ENCODE results near the gene RPS6KA1. TPM values are rescaled to one million over a fixed set of nuclear protein-coding genes. Genes with fewer than 3 reads are reported as not detected.

Gene RPS6KA1
- total and polyA plus RNA-seq, 9 of the 15 experiments (the other 6 are each of a cell fraction or from before 2014, with no cell fraction given), result 2.4 to 61.0 (median 35.5) TPM

DNA sequence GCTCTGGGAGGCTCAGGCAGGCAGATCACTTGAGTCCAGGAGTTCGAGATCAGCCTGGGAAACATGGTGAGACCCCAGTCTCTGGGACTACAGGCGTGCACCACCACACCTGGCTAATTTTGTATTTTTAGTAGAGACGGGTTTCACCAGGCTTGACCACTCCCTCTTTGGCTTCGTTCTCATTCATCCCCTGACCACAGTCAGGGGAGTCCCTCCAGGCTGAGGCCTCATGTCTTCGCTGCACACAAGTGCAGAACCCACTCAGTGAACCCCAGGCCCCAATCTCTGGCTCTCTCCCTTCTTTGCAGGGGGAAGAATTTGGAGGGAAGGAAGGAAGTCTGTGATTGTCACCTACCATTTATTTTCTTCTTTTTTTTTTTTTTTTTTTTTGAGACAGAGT lies 9.2 kb upstream of the RPS6KA1 start (continued):
- no peak for TF ChIP-seq VEZF1 (CRISPR knock-in tag; IDR thresholded peaks at IDR 0.05)
- no peak for TF ChIP-seq SRSF7 (optimal IDR thresholded peaks at IDR 0.05; ENCODE audit: low read depth, low read length)
- TF ChIP-seq HMGN3 (IDR thresholded peaks at IDR 0.05; ENCODE audit: borderline replicate concordance, extremely low read depth, insufficient read length, low read depth, low read length), result no peak
- TF ChIP-seq, protein P1, sequence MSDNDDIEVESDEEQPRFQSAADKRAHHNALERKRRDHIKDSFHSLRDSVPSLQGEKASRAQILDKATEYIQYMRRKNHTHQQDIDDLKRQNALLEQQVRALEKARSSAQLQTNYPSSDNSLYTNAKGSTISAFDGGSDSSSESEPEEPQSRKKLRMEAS (CRISPR knock-in tag; IDR thresholded peaks at IDR 0.05), result no peak

- WGBS (ENCODE audit: insufficient coverage, low coverage, missing lambda C conversion rate), result 42% methylated on average over 14 of the region's 14 CpGs
- no peaks in the 10 kb centered on the region for H3K9me3 ChIP-seq (replicated peaks; ENCODE audit: control insufficient read depth, insufficient read depth, low read depth, low read length)
- H3K79me2 ChIP-seq (ENCODE audit: control insufficient read depth, insufficient read depth, low read length), result no peaks in the 10 kb centered on the region
- H2AFZ ChIP-seq (ENCODE audit: low read depth, low read length), result no peak overlapping the region
- no TSS peak for BruUV-seq (replicated peaks)
- H3K36me3 ChIP-seq (ENCODE audit: control insufficient read depth, insufficient read depth, low read length), result no peaks in the 10 kb centered on the region
- H3K9me1 ChIP-seq (ENCODE audit: control insufficient read depth, insufficient read depth, low read length), result no peaks in the 10 kb centered on the region
- H4K20me1 ChIP-seq (replicated peaks; ENCODE audit: control insufficient read depth, insufficient read depth, low read length), result no peaks in the 10 kb centered on the region
- ChIA-PET POLR2A (interaction anchor here (0.6 kb wide), 1 partner anchor 22 kb away, joined by 3 read pairs; no protein-coding TSS in a partner anchor), CTCF (ENCODE audit: low intra/inter-chr PET ratio) (no interaction called here)
- peaks cover 4 to 5% of the 10 kb centered on the region in 2 experiments; a peak in 3 of 5 replicates for H3K4me1 ChIP-seq (replicated peaks in 1 of 2; ENCODE audit: control insufficient read depth in 2 of 2, insufficient read depth in 2 of 2, low read length in 2 of 2)
- in situ Hi-C loops (cut with MboI), result no loop called here
- no peak for FAIRE-seq
- ATAC-seq, result no peak
- H3K27me3 ChIP-seq (ENCODE audit: control insufficient read depth in 2 of 2, insufficient read depth in 2 of 2, low read length in 2 of 2), result peaks cover 4 to 11% of the 10 kb centered on the region in 2 experiments; a peak in 2 of 5 replicates
- peak overlapping the region in 1 of 2 experiments; percentile 61; a peak in 1 of 4 replicates for H3K9ac ChIP-seq (ENCODE audit: insufficient read depth in 1 of 2, low read depth in 2 of 2, low read length in 2 of 2)
- intact Hi-C loops (cut with micrococcal nuclease), result no loop called here
- no peak overlapping the region for H3K27ac ChIP-seq (ENCODE audit: extremely low read depth, low read depth, low read length)
- no peak overlapping the region for H3K4me3 ChIP-seq
- H3K4me2 ChIP-seq (ENCODE audit: insufficient read depth, low read length), result no peak overlapping the region
- DNase-seq (ENCODE audit: extremely low read depth in 1 of 4, low spot score in 3 of 4), result no peak
- TF ChIP-seq, protein P2, sequence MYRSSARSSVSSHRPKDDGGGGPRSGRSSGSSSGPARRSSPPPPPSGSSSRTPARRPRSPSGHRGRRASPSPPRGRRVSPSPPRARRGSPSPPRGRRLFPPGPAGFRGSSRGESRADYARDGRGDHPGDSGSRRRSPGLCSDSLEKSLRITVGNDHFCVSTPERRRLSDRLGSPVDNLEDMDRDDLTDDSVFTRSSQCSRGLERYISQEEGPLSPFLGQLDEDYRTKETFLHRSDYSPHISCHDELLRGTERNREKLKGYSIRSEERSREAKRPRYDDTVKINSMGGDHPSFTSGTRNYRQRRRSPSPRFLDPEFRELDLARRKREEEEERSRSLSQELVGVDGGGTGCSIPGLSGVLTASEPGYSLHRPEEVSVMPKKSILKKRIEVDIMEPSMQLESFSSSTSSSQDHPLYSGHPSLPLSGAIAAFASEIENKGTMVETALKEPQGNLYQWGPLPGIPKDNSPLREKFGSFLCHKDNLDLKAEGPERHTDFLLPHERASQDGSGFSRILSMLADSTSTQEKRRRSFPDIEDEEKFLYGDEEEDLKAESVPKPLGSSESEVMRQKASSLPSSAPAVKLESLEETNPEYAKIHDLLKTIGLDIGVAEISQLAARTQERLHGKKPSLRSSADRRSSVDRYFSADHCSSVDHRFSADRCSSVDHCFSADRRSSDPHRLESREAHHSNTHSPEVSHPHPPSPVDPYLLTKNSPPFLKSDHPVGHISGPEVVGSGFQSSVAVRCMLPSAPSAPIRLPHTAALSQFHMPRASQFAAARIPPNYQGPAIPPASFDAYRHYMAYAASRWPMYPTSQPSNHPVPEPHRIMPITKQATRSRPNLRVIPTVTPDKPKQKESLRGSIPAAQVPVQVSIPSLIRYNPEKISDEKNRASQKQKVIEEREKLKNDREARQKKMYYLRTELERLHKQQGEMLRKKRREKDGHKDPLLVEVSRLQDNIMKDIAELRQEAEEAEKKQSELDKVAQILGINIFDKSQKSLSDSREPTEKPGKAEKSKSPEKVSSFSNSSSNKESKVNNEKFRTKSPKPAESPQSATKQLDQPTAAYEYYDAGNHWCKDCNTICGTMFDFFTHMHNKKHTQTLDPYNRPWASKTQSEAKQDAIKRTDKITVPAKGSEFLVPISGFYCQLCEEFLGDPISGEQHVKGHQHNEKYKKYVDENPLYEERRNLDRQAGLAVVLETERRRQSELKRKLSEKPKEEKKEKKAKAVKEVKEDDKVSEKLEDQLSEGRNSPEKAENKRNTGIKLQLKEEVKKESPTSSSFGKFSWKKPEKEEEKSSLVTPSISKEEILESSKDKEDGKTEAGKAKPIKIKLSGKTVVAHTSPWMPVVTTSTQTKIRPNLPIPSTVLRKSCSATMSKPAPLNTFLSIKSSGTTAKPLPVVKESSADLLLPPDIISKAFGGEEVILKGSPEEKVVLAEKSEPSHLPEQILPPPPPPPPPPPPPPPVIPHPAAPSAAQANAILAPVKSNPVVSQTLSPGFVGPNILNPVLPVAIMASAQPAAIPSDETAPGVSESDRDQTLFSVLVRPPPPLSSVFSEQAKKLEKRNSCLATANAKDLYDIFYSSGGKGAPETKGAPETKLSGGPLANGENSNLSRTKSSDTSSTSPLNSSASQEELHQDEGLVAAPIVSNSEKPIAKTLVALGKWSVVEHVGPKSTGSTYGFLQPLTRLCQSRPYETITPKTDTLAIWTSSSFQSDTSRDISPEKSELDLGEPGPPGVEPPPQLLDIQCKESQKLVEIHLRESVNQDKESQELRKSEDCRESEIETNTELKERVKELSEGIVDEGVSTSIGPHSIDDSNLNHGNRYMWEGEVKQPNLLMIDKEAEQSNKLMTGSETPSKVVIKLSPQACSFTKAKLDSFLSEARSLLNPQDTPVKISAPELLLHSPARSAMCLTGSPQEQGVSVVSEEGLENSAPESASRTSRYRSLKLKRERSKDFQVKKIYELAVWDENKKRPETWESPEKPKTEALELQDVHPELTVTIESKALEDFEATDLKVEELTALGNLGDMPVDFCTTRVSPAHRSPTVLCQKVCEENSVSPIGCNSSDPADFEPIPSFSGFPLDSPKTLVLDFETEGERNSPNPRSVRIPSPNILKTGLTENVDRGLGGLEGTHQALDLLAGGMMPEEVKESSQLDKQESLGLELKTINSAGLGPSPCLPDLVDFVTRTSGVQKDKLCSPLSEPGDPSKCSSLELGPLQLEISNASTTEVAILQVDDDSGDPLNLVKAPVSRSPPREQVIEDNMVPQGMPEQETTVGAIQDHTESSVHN (IDR thresholded peaks at IDR 0.05; ENCODE audit: borderline replicate concordance in 1 of 2, low read depth in 1 of 2), result no peak
- no peak for TF ChIP-seq ZNF282 (CRISPR knock-in tag; IDR thresholded peaks at IDR 0.05)
- no peak for TF ChIP-seq KDM4B (IDR thresholded peaks at IDR 0.05; ENCODE audit: borderline replicate concordance in 2 of 2, low read depth in 1 of 2)
- no peak for TF ChIP-seq ATF2 (CRISPR knock-in tag; IDR thresholded peaks at IDR 0.05)
Observed at GRCh38 chr1:26521669-26522030, 7.9 kb upstream of the RPS6KA1 start.
